Ovary (tissue), 3 donors: ENCODE data around the gene CHIC1.

Source experiments
- EP300 ChIP-seq: sonication (generic); formaldehyde crosslinking; IDR thresholded peaks from one replicate; pipeline ENCODE4 v1.6.1; 2017; ENCODE audit warnings: antibody characterized with exemption
- POLR2A ChIP-seq: fragments of 450-650 bp; IDR thresholded peaks from one replicate; pipeline ENCODE4 v1.6.1; 2017; ENCODE audit warnings: antibody characterized with exemption, mild to moderate bottlenecking, moderate library complexity
- TF ChIP-seq, protein P1 (sequence below), 3 donors: fragments of 450-650 bp in 2 of 3; fragments of 200-600 bp in 1 of 3; IDR thresholded peaks; one replicate each; pipeline versions ENCODE4 v1.5.1 to v1.8.0; 2016 to 2022; ENCODE audit warnings: antibody characterized with exemption in 3 of 3, mild to moderate bottlenecking in 1 of 3
- donor health status: DM: no; HTN: no; CAD: no.

DNA sequence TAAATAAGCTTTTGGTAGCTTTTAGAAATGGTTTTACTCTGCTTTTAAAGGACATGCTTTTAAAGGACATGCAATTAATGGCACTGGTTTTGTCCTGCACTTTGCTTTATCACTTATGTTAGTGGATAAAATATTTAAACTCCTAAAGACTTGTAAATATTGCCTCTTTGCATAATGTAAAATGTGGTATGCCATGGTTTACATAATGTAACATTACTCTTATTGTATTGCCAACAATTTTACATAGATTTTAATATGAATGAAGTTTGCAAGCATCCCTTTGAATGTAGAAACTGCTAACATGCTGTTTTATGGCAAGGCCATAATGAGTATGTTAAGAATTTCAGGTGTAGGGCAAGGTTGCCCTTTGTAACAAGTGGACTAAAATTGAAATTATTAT, 118.4 kb downstream of the CHIC1 start:
- TF ChIP-seq, protein P1, sequence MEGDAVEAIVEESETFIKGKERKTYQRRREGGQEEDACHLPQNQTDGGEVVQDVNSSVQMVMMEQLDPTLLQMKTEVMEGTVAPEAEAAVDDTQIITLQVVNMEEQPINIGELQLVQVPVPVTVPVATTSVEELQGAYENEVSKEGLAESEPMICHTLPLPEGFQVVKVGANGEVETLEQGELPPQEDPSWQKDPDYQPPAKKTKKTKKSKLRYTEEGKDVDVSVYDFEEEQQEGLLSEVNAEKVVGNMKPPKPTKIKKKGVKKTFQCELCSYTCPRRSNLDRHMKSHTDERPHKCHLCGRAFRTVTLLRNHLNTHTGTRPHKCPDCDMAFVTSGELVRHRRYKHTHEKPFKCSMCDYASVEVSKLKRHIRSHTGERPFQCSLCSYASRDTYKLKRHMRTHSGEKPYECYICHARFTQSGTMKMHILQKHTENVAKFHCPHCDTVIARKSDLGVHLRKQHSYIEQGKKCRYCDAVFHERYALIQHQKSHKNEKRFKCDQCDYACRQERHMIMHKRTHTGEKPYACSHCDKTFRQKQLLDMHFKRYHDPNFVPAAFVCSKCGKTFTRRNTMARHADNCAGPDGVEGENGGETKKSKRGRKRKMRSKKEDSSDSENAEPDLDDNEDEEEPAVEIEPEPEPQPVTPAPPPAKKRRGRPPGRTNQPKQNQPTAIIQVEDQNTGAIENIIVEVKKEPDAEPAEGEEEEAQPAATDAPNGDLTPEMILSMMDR (IDR thresholded peaks at IDR 0.05), result no peak
- no peak for TF ChIP-seq POLR2A
- no peak for TF ChIP-seq EP300
